Activated CD4-positive, alpha-beta T cell treated with anti-CD3 and anti-CD28 coated beads, Interleukin-2, amount 10 ng/mL, durations not matched to agents 24 days and 14 days (primary cell): ENCODE measurements around the gene FAM3B. TPM values are rescaled to one million over a fixed set of nuclear protein-coding genes. Genes with fewer than 3 reads are reported as not detected.

ENCODE experiments used
- DNase-seq: peaks from one replicate; pipeline ENCODE4 v3.0.0; 2022
- H3K27ac Mint-ChIP-seq: one replicate; pipeline ENCODE4 v1.8.0; 2022; ENCODE audit warnings: mild to moderate bottlenecking, mixed read lengths
- H3K27me3 Mint-ChIP-seq: one replicate; pipeline ENCODE4 v1.8.0; 2022; ENCODE audit warnings: mixed read lengths
- H3K36me3 Mint-ChIP-seq: one replicate; pipeline ENCODE4 v1.8.0; 2022; ENCODE audit warnings: low read depth, mild to moderate bottlenecking, mixed read lengths
- H3K4me1 Mint-ChIP-seq: one replicate; pipeline ENCODE4 v1.8.0; 2021; ENCODE audit warnings: mixed read lengths
- H3K4me3 Mint-ChIP-seq: one replicate; pipeline ENCODE4 v1.8.0; 2022; ENCODE audit warnings: mild to moderate bottlenecking, moderate library complexity, mixed read lengths
- H3K9me3 Mint-ChIP-seq: one replicate; pipeline ENCODE4 v1.8.0; 2021; ENCODE audit warnings: mixed read lengths
- intact Hi-C: fragments of 100-400 bp; cut with micrococcal nuclease; formaldehyde crosslinking; loops from one replicate; pipeline ENCODE4 v1.15.1; 2023
- total RNA-seq: library from RNA; stranded (reverse); gene quantifications from 2 replicates; pipeline ENCODE4 v1.2.3, GENCODE V29; 2022

FAM3B gene
- total RNA-seq, 1 donor from 2014 or later = not detected

GRCh38 chr21:41326414-41327080 lies 9.9 kb downstream of the FAM3B start:
- Mint-ChIP-seq H3K4me3 (no peak overlapping the region), H3K27me3 (peaks cover 13% of the 10 kb centered on the region), H3K27ac (no peak overlapping the region), H3K4me1 (peaks cover 2% of the 10 kb centered on the region), H3K9me3 (peaks cover 4% of the 10 kb centered on the region), H3K36me3 (no peaks in the 10 kb centered on the region)
- intact Hi-C loops = no loop called here
- no peak for DNase-seq

- no peaks in the 10 kb centered on the region for H3K4me1 Mint-ChIP-seq
- intact Hi-C loops = no loop called here
- H3K36me3 Mint-ChIP-seq = no peaks in the 10 kb centered on the region
- no peak for DNase-seq
- peaks cover 8% of the 10 kb centered on the region for H3K9me3 Mint-ChIP-seq
- H3K4me3 Mint-ChIP-seq = no peak overlapping the region
- no peak overlapping the region for H3K27ac Mint-ChIP-seq
- H3K27me3 Mint-ChIP-seq = peaks cover 20% of the 10 kb centered on the region
These were observed 11.2 kb downstream of the FAM3B start for GRCh38 chr21:41327753-41328152.

GRCh38 chr21:41328660-41329607 lies 12.3 kb downstream of the FAM3B start:
- Mint-ChIP-seq H3K27ac (no peak overlapping the region), H3K4me1 (no peaks in the 10 kb centered on the region), H3K4me3 (no peak overlapping the region), H3K27me3 (peaks cover 30% of the 10 kb centered on the region), H3K9me3 (peaks cover 17% of the 10 kb centered on the region), H3K36me3 (no peaks in the 10 kb centered on the region)
- no peak for DNase-seq
- intact Hi-C loops = no loop called here

DNA sequence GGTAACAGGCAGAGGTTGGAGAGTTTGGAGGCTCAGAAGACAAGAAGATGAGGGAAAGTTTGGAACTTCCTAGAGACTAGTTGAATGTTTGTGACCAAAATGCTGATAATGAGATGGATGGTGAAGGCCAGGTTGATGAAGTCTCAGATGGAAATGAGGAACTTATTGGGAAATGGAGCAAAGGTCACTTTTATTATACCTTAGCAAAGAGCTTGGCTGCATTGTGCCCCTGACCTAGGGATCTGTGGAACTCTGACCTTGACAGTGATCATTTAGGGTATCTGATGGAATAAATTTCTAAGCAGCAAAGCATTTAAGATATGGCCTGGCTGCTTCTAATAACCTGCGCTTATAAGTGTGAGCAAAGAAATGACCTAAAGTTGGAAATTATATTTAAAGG lies 17.2 kb downstream of the FAM3B start:
- H3K27ac Mint-ChIP-seq = no peak overlapping the region
- intact Hi-C loops = no loop called here

DNA sequence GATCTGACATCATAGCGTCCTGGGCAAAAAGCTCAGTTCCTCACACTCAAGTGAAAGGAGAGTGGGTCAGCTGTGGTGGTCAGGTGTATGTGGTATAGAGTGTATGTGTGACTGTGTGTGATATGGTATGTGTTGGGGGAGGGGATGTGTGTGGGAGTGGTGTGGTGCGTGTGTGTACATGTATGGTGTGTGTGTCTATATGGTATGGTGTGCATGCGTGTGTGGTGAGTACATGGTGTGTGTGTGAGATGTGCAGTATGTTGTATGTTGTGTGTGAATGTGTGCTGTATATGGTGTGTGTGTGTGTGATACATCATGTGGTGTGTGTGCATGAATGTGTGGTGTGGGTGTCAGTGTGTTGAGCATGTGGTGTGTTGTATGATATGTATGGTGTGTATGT lies 20.9 kb downstream of the FAM3B start:
- no peak for DNase-seq
- Mint-ChIP-seq H3K27me3 (peaks cover 28% of the 10 kb centered on the region), H3K36me3 (no peaks in the 10 kb centered on the region), H3K4me3 (no peak overlapping the region), H3K27ac (no peak overlapping the region), H3K4me1 (no peaks in the 10 kb centered on the region), H3K9me3 (peaks cover 21% of the 10 kb centered on the region)
- intact Hi-C loops = no loop called here

More for the DNA sequence above, 17.2 kb downstream of the FAM3B start:
- Mint-ChIP-seq H3K36me3 (no peaks in the 10 kb centered on the region), H3K9me3 (peaks cover 21% of the 10 kb centered on the region), H3K27me3 (peaks cover 31% of the 10 kb centered on the region), H3K4me3 (no peak overlapping the region), H3K4me1 (no peaks in the 10 kb centered on the region)
- no peak for DNase-seq

- intact Hi-C loops = no loop called here
- Mint-ChIP-seq H3K27me3 (peaks cover 23% of the 10 kb centered on the region), H3K36me3 (no peaks in the 10 kb centered on the region), H3K9me3 (peaks cover 13% of the 10 kb centered on the region), H3K4me1 (no peaks in the 10 kb centered on the region), H3K4me3 (no peak overlapping the region), H3K27ac (no peak overlapping the region)
- no peak for DNase-seq
These were observed 21.9 kb downstream of the FAM3B start for GRCh38 chr21:41338455-41338854.

- intact Hi-C loops = no loop called here
- no peak overlapping the region for H3K27ac Mint-ChIP-seq
- no peak overlapping the region for H3K4me3 Mint-ChIP-seq
These were observed 25.4 kb downstream of the FAM3B start for GRCh38 chr21:41342035-41342434.

GRCh38 chr21:41344146-41344545 lies 27.5 kb downstream of the FAM3B start:
- no peaks in the 10 kb centered on the region for H3K36me3 Mint-ChIP-seq
- DNase-seq = no peak
- peaks cover 40% of the 10 kb centered on the region for H3K27me3 Mint-ChIP-seq
- H3K27ac Mint-ChIP-seq = no peak overlapping the region
- H3K4me3 Mint-ChIP-seq = no peak overlapping the region
- intact Hi-C loops = no loop called here
- peaks cover 5% of the 10 kb centered on the region for H3K9me3 Mint-ChIP-seq
- no peaks in the 10 kb centered on the region for H3K4me1 Mint-ChIP-seq

More at GRCh38 chr21:41342035-41342434, 25.4 kb downstream of the FAM3B start:
- peaks cover 5% of the 10 kb centered on the region for H3K9me3 Mint-ChIP-seq
- peaks cover 33% of the 10 kb centered on the region for H3K27me3 Mint-ChIP-seq
- no peak for DNase-seq
- no peaks in the 10 kb centered on the region for H3K36me3 Mint-ChIP-seq
- no peaks in the 10 kb centered on the region for H3K4me1 Mint-ChIP-seq

GRCh38 chr21:41345356-41345755 lies 28.8 kb downstream of the FAM3B start:
- H3K9me3 Mint-ChIP-seq = peaks cover 5% of the 10 kb centered on the region
- no peak for DNase-seq
- intact Hi-C loops = no loop called here
- H3K27me3 Mint-ChIP-seq = peaks cover 40% of the 10 kb centered on the region
- H3K4me1 Mint-ChIP-seq = no peaks in the 10 kb centered on the region
- H3K4me3 Mint-ChIP-seq = no peak overlapping the region
- H3K36me3 Mint-ChIP-seq = no peaks in the 10 kb centered on the region
- H3K27ac Mint-ChIP-seq = no peak overlapping the region

DNA sequence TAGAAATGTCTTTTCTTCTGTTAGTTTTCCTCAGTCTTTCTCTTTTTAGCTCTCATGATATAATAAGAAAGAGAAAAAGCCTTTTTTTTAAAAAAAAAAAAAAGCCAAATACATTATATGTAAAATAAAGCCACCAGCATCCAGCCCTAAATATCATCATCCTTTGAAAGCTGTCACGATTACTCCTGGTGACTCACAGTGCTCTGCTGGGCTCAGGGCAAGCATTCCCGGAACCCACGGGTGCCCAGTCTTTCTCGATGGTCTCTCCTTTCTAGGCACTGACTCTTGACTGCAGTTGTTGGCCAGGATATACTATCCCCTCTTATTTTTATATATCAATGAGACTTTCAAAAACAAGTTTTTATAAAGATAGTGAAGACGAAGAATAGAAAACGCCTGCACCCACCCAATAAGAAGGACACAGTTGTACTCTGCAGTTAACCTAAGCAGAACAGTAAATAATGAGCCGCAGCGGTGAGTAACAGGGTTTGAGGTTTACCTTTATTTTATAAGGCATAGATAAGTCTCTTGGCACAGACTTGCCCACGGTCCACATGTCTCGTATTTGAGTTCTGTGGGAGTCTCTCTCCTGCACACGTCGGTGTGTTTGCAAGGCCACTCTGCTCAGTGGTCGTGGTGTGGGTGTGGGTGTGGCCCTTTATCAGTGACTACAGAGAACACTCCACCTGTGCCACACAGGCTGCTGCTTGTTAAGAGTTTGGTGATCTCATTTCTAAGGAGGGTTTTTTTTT lies 29.5 kb downstream of the FAM3B start:
- no peaks in the 10 kb centered on the region for H3K36me3 Mint-ChIP-seq
- no peak for DNase-seq
- peaks cover 43% of the 10 kb centered on the region for H3K27me3 Mint-ChIP-seq
- H3K4me1 Mint-ChIP-seq = no peaks in the 10 kb centered on the region
- peaks cover 5% of the 10 kb centered on the region for H3K9me3 Mint-ChIP-seq
- intact Hi-C loops = no loop called here
- no peak overlapping the region for H3K4me3 Mint-ChIP-seq
- no peak overlapping the region for H3K27ac Mint-ChIP-seq

- Mint-ChIP-seq H3K27me3 (peaks cover 38% of the 10 kb centered on the region), H3K36me3 (no peaks in the 10 kb centered on the region), H3K4me1 (no peaks in the 10 kb centered on the region), H3K4me3 (no peak overlapping the region), H3K27ac (no peak overlapping the region), H3K9me3 (peaks cover 5% of the 10 kb centered on the region)
- intact Hi-C loops = no loop called here
- DNase-seq = no peak
These were observed 30.2 kb downstream of the FAM3B start for GRCh38 chr21:41346758-41347157.

- intact Hi-C loops = no loop called here
These were observed 31.8 kb downstream of the FAM3B start for GRCh38 chr21:41348434-41348833.

GRCh38 chr21:41349126-41349525 lies 32.5 kb downstream of the FAM3B start:
- Mint-ChIP-seq H3K27ac (no peak overlapping the region), H3K27me3 (peaks cover 34% of the 10 kb centered on the region), H3K36me3 (no peaks in the 10 kb centered on the region), H3K4me3 (no peak overlapping the region), H3K9me3 (no peaks in the 10 kb centered on the region), H3K4me1 (no peaks in the 10 kb centered on the region)
- intact Hi-C loops = no loop called here
- no peak for DNase-seq

More at GRCh38 chr21:41348434-41348833, 31.8 kb downstream of the FAM3B start:
- no peak for DNase-seq
- H3K9me3 Mint-ChIP-seq = no peaks in the 10 kb centered on the region
- no peak overlapping the region for H3K4me3 Mint-ChIP-seq
- H3K27me3 Mint-ChIP-seq = peaks cover 34% of the 10 kb centered on the region
- H3K4me1 Mint-ChIP-seq = no peaks in the 10 kb centered on the region
- H3K36me3 Mint-ChIP-seq = no peaks in the 10 kb centered on the region
- H3K27ac Mint-ChIP-seq = no peak overlapping the region
